Stimulated activated CD4-positive, alpha-beta T cell treated with anti-CD3 and anti-CD28 coated beads, Interleukin-12 subunit alpha, Interleukin-12 subunit beta, amount 100 ng/mL, for 48 hours (primary cell): ENCODE data around the gene HADHA.
"Not testable (repeated sequence)": the region's sequence is repeated elsewhere in the genome, so short reads cannot be mapped to it uniquely, and the experiment has no call there.

Source experiments
- DNase-seq, 3 donors: peaks; one replicate each; pipeline ENCODE4 v3.0.0-alpha.2; 2020; ENCODE audit warnings: low read depth in 2 of 3, low spot score in 1 of 3

Gene HADHA

DNA sequence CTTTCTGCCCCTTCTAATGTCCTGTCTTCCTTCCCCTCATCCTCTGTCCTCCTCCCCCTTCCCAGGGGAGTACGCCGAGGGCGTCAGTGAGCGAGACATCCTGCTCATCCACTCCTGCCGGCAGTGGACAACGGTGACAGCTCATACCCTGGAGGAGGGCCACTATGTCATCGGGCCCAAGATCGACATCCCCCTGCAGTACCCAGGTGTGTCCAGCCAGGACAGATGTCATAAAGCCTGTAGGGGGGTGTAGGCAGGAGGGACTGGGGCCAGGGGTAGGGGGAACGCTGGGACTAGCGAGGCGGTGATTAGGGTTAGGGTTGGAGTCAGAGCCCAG, 68.2 kb downstream of the HADHA start:
- no peak for DNase-seq

GRCh38 chr2:26175466-26176278, 68.8 kb downstream of the HADHA start:
- no peak for DNase-seq

DNA sequence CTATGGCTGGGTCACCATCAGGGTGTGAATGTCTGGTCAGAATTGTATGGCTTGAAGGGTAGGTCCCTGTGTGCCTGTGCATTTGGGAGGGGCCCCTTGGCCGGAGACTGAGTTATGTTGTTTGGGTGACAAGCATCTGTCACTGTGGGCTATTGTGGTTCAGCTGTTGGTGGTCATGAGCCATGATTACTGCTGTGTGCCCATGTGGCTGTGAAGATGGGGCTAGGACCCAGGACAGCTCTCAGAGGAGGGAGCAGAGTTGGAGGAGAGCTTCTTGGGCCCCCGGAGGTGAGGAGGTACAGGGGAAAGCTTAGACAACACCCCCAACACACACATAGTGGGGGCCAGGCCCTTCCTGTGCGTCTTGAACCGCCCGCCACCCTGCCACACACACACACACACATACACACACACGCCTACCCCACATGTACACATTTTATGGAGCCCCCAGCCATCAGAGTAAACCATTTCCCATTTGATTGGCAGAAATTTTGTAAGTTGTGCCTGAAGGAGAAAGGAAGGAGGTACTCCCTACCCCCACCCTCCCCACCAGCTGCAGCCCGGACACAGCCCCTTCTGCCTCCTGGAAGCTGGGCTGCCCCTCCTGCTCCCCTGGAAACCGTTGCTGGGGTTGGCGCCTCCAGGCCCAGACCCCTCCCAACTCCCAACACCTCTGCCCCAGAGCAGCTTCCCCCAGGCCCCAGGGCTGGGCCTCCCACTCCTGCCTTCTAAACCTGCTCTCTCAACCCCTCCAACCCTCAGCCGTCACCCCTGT, 69.6 kb downstream of the HADHA start:
- DNase-seq, result no peak

GRCh38 chr2:26173776-26174482, 70.5 kb downstream of the HADHA start:
- DNase-seq, result no peak

- no peak for DNase-seq
These were observed 71.3 kb downstream of the HADHA start, which contains the start of gene GAREM2 for GRCh38 chr2:26172871-26173775. GAREM2 (plus strand) TSS chr2:26173088; CDS start chr2:26173221, 133 bp downstream.

GRCh38 chr2:26172189-26172870, 72.1 kb downstream of the HADHA start:
- no peak for DNase-seq

- DNase-seq, result no peak
These were observed 73.6 kb downstream of the HADHA start for GRCh38 chr2:26170795-26171194.

GRCh38 chr2:26169681-26170414, 74.6 kb downstream of the HADHA start:
- DNase-seq, result no peak

DNA sequence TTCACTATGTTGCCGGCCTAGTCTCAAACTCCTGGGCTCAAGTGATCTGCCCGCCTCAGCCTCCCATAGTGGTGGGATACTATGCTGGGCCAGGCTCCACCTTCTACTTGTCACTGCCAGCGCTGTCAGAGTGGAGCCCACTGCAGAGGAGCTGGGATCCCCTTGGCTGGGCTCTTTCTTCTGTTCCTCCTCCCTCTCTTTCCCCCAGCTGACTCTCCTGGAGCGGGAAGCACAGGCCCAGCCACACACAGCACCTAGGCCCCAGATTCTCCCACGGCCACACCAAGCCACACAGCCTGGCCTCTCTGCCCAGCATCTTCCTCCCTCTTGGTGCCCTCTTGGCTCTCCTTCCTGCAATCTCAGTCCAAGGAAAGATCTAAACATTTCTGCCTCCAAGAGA, 75.2 kb downstream of the HADHA start:
- DNase-seq, result no peak

- DNase-seq, result no peak
These were observed 75.6 kb downstream of the HADHA start for GRCh38 chr2:26168785-26169184.

- DNase-seq, result not testable (repeated sequence)
These were observed 77.9 kb downstream of the HADHA start for GRCh38 chr2:26166541-26166940.

- no peak for DNase-seq
These were observed 79.0 kb downstream of the HADHA start for GRCh38 chr2:26165403-26165802.

DNA sequence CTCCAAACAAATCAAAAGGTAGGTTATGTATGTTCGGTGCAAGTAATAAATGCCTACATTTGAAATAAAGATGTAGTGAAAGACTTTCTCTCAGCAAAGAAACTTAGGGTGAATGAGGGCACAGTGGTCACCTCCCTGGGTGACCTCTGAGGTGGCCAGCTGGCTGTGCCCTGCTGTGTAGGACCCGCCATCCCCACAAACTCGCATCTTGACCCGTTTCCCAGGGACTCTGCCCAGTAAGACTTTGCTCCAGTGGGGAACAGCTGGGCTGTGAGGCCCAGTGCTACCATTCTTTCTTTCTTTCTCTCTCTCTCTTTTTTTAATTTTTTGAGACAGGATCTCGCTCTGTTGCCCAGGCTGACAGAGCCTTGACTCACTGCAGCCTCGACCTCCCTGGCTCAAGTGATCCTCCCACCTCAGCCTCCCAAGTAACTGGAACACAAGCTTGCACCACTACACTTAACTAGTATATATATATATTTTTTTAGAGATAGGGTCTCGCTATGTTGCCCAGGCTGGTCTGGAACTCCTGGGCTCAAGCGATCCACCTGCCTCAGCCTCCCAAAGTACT, 79.7 kb downstream of the HADHA start:
- no peak for DNase-seq

- no peak for DNase-seq
These were observed 80.2 kb downstream of the HADHA start for GRCh38 chr2:26164231-26164630.

DNA sequence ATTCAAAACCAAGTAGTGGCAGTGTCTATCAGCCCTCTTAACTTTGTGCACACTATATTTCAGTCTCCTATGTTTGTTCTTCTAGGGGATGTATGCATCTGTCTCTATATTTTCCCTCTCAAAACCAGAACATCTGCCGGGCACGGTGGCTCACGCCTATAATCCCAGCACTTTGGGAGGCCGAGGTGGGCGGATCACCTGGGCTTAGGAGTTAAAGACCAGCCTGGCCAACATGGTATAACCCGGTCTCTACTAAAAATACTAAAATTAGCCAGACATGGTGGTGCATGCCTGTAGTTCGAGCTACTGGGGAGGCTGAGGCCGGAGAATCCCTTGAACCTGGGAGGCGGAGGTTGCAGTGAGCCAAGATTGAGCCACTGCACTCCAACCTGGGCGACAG, 81.5 kb downstream of the HADHA start:
- no peak for DNase-seq

DNA sequence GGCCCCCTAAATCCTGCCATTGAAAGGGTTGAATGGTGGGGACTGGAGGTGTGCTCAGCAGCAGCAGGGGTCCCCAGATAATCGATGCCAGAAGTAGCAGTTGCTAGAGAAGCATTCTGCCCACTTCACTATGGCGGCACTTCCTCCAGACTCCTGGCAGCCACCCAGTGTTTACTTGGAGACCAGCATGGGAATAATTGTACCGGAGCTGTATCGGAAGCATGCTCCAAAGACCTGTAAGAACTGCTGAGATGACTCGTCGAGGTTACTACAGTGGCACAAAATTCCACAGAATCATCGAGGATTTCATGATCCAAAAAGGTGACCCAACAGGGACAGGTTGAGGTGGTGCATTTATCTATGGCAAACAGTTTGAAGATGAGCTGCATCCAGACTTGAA, 82.5 kb downstream of the HADHA start:
- no peak for DNase-seq

DNA sequence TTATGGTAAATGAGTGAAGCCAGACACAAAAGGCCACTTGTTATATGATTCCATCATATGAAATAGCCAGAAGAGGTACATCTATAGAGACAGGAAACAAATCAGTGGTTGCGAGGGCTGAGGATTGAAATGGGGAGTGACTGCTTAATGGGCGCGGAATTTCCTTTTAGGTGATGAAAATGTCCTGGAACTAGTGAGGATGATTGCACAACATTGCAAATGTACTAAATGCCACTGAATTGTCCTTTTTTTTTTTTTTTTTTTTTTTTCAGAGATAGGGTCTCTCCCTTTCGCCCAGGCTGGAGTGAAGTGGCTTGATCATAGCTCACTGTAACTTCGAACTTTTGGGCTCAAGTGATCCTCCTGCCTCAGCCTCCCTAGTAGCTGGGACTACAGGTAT, 86.9 kb downstream of the HADHA start:
- no peak for DNase-seq

GRCh38 chr2:26150243-26150642, 94.2 kb downstream of the HADHA start:
- DNase-seq, result no peak

DNA sequence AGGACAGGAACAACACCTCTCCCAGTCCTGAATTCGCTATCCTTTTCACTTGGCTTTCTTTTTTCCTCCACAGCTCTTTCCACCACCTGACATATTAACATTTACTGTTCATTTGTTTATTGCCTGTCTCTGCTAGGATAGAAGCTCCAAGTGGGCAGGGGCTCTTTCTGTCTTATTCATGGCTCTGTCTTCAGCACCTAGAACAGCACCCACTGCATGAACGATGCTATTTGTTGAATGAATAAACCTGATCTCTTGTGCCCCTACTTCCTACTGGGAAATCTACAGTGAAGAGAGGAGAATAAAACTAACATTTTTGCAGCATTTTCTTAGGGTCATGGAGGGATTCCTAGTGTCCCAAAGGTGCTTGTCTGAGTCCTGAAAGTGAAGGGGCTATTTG, 95.9 kb downstream of the HADHA start:
- no peak for DNase-seq
